ENCODE data around the gene NPR3.

NPR3 gene

DNA sequence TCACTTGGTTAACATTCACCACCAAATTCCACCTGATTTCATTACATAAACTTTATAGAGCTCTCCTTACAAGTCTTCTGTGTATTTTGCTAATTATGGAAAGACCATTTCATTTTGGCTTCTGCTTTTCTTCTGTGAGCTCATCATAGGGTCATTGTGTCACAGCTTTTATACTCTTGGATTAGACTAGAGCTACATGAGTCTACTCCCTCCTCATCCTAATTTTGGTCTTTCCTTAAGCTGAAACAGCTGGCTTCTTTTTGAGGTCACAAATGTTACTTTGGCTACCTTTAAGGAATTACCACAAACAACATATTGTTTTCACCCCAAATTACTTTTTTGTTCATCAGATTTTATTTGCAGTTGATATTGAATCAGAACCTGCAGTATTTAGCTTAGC, 103.0 kb downstream of the NPR3 start:
- no peak for DNase-seq

DNA sequence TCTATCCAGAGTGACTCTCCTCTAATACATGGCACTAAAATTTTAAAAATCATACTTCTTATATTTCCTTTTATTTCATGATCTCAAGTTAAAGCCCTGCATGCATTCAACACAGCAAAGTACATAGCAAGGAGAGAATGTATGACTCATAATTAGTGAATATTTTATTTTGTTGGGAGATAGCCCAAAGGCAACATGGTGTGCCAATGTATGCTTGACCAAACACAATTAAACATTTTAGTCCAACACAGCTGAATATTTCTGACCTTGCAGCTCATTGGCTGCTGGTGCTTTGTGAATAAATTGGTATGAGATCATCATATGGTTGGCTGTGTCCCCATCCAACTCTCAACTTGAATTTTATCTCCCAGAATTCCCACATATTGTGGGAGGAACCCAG, 103.5 kb downstream of the NPR3 start:
- DNase-seq, result no peak

DNA sequence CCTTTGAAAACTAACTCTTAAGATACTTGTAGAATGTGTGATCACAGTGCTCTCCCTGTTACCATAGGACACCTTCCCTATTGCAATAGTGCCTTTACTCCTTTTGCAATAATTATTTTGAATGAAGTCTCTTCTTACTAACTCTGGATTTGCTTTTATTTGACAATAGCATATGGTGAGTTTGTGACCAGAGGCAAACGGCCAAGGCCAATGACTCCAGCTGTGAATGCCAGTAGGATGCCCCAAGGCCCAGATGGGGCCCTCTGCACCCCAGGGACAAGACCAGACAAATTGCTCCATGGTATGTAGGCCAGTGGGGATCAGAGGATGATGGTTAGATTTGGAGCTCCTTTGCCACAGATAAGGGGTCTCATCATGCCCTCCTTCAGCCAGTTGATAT, 116.9 kb downstream of the NPR3 start:
- DNase-seq, result no peak

DNA sequence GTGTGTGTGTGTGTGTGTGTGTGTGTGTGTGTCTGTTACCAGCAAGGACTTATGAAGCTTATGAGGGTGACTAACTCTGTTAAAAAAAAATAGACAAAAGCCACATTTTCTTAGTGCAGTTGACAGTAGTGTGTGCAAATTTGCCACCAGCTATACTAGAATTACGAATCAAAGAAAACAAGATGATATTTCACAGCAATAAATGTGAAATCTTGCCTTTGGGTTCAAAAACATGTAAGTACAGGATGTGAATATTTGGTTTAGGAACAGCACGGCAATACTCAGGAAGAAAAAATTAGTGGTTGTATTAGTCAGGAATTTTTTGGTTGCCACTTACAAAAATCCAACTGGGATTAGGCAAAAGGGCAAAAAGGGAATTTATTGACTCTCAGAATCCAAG, 117.4 kb downstream of the NPR3 start:
- no peak for DNase-seq

DNA sequence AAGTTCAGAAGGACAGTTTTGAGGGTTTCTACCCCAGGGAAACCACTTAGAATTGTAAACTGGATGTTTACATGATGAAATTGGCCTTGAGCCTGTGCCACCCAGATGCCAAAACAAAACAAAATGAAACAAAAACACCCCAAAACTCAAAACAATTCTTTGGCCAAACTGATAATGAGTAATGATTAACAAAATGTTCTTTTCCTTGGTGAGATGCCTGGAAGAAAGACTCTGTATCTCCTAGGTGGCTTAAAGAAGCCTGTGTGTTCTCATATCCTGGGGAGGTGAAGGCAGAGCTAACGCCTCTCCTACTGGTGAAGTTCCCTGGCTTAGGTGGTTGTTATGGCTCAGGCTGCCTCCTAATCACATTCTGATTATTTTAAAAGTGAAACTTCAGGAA, 120.5 kb downstream of the NPR3 start:
- no peak for DNase-seq

DNA sequence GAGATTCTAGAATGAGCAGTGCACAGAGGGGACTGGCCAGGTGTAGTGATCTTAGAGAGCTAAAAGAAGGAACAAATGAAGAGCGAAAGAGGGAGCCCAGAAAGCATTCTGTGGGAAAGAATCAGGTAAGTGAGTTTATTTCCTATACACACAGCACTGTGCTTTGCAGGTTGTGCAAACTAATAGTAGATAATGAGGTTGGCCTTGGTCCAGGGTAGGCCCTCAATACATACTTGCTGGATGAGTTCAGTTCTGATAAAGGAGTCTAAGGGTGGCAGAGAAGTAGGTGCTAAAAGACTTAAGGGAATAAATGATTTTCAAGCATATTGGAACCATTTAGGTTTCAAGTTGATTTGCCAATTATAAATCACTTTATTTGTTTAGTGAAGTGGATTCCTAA, 122.0 kb downstream of the NPR3 start:
- DNase-seq, result no peak

DNA sequence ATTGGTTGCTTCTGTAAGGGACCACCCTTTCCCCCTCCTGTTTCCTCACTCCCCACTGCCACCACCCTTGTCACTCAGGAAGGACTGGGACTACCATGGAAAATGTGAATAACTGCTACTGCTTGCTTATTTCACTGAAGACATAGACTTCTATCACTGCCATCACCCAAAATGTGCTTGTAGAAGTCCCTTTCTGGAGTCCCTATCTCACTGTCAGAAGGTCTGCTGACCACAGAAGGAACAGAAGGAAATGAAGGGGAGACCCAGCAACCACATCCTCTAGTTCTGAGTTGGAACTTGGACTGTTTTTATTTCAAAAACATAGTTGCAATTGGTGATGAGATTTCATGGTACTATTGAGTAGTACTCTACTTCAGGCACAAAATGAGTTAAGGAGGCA, 122.5 kb downstream of the NPR3 start:
- no peak for DNase-seq

DNA sequence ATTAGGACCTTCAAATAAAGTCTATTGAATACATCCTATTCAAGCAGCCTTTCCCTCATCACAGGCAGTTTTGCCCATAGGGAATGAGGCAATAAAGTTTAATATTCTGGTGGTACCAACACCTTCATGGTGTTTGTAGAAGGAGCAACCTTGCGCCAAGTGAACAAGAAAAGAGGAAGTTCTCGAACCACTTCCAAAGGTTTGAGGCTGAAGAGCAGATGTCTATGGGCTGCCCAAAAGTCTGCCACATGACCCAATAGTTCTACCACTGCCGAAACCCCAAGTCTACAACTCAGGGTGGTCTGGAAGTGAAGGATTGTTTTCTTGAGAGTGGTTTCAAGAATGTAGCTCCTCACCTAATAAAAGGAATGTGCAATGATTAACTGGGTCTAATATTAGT, 123.1 kb downstream of the NPR3 start:
- no peak for DNase-seq

DNA sequence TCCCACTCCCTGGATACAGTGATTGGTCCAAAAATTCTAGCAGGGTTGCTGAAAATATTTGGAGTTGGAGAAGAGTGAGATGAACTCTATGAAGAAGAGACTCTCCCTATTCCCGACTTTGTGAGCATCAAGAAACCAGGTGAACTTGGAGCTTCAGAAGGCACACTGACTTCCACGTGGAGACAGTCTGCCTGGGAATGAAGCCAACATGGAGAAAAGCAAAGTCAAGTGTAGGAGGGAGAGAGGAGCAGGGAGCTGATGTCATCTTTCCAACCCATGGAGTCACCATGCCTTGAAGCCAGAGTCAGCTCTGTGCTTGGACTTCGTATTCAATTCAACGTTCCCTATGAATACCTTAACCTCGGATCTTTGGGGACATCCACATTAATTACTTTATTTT, 125.1 kb downstream of the NPR3 start:
- DNase-seq, result no peak

DNA sequence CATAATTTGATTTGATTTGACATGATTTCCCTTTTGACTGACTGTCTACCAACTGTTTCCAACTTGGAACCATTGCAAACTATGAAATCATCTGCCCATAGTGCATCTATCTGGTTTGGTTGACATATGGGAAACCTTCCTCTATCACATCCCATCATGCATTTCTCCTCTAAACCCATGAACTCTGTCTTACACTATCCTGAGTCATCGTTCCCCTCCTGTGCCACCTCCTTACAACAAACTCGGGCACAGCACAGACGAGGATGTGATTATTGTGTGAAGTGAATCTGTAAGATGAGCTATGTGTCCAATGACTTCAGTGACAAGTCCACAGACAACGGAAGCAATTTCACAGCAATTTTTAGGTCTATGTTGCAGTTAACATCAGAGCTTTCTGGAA, 126.1 kb downstream of the NPR3 start:
- no peak for DNase-seq

DNA sequence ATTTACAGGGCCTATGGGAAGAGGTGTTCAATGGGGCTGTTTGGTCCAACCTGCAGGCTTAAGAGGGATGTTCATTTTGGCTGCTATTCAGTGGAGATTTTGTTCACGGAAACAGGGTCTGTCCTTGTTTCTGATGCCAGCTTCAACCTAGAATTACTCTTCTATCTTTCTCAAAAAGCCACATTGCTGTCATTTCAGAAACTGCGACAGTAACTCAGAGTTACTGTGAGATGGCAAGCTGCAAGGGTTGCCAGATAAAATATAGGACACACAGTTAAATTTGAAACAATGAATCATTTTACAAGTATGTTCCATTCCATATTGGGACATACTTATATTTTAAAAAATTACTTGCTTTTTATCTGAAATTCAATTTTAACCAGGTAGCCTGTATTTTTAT, 128.0 kb downstream of the NPR3 start:
- DNase-seq, result no peak

DNA sequence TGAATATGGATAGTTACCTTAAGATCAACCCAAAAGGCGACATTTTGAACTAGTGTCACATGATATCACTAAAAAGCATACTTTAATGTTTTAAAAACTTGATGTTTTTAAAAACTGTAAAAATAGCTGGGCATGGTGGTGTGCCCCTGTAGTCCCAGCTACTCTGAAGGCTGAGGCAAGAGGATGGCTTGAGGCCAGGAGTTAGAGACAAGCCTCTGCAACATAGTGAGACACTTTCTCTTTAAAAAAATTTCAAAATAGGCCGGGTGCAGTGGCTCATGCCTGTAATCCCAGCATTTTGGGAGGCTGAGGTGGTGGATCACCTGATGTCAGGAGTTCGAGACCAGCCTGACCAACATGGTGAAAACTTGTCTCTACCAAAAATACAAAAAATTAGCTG, 129.5 kb downstream of the NPR3 start:
- DNase-seq, result no peak

Data from NCI-H1436 treated with DMSO at 0.1 percent for 48 hours (cell line).